Gastrocnemius medialis (tissue), 4 donors: Measurements from ENCODE around the gene FLNB. TPM values are rescaled to one million over a fixed set of nuclear protein-coding genes. Genes with fewer than 3 reads are reported as not detected.

Experiments
- ATAC-seq, 2 donors: fragments of 150-250 bp; one replicate each; pipeline ENCODE4 v1.9.1; 2016
- DNase-seq, 2 donors: peaks; one replicate each; pipeline ENCODE4 v3.0.0-alpha.2; 2019
- H3K27ac ChIP-seq, 4 donors: fragments of 200-600 bp; sonication (generic); 1 replicate in 1 of 4; 2 replicates in 3 of 4; pipeline ENCODE4 v1.5.1; 2016 to 2018; ENCODE audit warnings: mild to moderate bottlenecking in 2 of 4, moderate library complexity in 1 of 4
- H3K27me3 ChIP-seq, 3 donors: fragments of 200-600 bp; sonication (generic) in 2 of 3; 1 replicate in 1 of 3; 2 replicates in 2 of 3; pipeline versions ENCODE4 v1.5.1 to v1.6.0; 2016 to 2019; ENCODE audit warnings: mild to moderate bottlenecking in 1 of 3, moderate library complexity in 1 of 3
- H3K36me3 ChIP-seq, 2 donors: fragments of 200-600 bp; sonication (generic) in 1 of 2; one replicate each; pipeline ENCODE4 v1.5.1; 2017 to 2018
- H3K4me1 ChIP-seq, 2 donors: fragments of 200-600 bp; sonication (generic) in 1 of 2; one replicate each; pipeline ENCODE4 v1.5.1; 2016 to 2017; ENCODE audit warnings: mild to moderate bottlenecking in 2 of 2
- H3K4me3 ChIP-seq, 4 donors: fragments of 200-600 bp; sonication (generic) in 3 of 4; 1 replicate in 1 of 4; 2 replicates in 3 of 4; pipeline ENCODE4 v1.5.1; 2016 to 2019; ENCODE audit warnings: mild to moderate bottlenecking in 2 of 4
- H3K9me3 ChIP-seq, 3 donors: fragments of 200-600 bp; sonication (generic) in 2 of 3; 1 replicate in 1 of 3; 2 replicates in 2 of 3; pipeline ENCODE4 v1.5.1; 2016 to 2019
- POLR2A ChIP-seq, 2 donors: fragments of 450-650 bp; IDR thresholded peaks; one replicate each; pipeline ENCODE4 v1.6.1; 2017; ENCODE audit warnings: antibody characterized with exemption in 2 of 2, mild to moderate bottlenecking in 2 of 2, moderate library complexity in 2 of 2
- in situ Hi-C, 4 donors: fragments of 200-750 bp; cut with MboI; loops; one replicate each; pipeline versions ENCODE4 v1.15.0 to v1.8.0; 2017; ENCODE audit warnings: low sequenced_read_pairs in 4 of 4
- intact Hi-C: fragments of 100-400 bp; cut with DNase I; formaldehyde crosslinking; loops from one replicate; pipeline ENCODE4 v1.15.1; 2023; ENCODE audit warnings: low total_unique reads
- total RNA-seq, 4 donors: library from RNA; depleted of rRNA; stranded (reverse); fragments of >200 nt; gene quantifications; one replicate each; pipeline versions ENCODE4 v1.1.0 to v1.2.3, GENCODE V29; 2016
- TF ChIP-seq, protein P1 (sequence below), 5 experiments: fragments of 450-650 bp in 3 of 5; fragments of 200-600 bp in 2 of 5; sonication (generic) in 2 of 5; IDR thresholded peaks in 4 of 5; conservative IDR thresholded peaks in 1 of 5; 1 replicate in 4 of 5; 2 replicates in 1 of 5; pipeline ENCODE4 v1.5.1; 2016 to 2019; ENCODE audit warnings: antibody characterized with exemption in 5 of 5, mild to moderate bottlenecking in 3 of 5, moderate library complexity in 3 of 5

FLNB gene
- total RNA-seq, 4 donors from 2014 or later = 10.9 to 21.5 (median 12.0) TPM

DNA sequence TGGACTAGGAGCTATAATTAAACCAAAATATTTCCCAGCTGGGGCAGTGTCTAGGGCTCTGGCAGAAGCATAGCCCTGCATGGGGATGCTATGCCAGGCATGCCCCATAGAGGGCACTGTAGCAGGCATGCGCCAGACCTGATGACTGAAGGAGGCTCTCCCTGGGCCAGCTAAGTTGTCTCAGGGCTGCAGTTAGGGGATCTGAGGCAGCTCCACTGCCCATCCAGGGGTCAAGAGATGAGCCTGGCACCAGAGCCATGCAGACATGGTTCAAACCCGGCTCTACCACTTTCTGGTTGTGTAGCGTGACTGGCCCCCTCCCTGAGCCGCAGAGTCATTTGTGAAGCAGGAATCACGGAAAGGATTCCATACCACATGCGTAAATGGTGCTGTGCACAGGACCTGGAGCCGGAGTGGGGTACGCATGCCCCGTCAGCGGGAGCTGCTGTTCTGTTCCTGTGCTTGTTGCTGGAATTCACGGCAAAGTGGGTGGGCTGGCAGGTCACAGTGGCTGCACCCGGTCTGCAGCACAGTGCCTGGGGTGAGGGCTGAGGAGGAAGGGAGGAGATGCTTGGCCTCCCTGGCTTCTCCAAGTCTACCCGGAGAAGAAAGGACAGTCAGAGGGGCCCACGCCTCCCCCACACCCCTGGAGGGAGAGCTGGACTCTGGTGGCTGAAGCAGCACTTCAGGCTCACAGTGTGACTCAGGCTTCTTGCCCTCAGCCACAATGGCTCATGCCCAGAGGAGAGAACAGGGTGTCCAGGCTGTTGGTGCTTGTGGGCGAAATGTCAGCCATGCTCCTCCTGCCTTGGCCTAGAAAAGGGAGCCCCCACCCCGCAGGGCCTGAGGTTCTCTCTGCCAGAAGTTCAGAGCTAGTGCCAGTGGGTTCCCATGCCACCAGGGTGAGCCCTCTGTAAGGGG, 159.5 kb downstream of the FLNB start:
- H3K27me3 ChIP-seq = no peaks in the 10 kb centered on the region
- in situ Hi-C loops (no loop called here), intact Hi-C loops (no loop called here)
- TF ChIP-seq POLR2A (IDR thresholded peaks at IDR 0.05) = no peak
- TF ChIP-seq, protein P1, sequence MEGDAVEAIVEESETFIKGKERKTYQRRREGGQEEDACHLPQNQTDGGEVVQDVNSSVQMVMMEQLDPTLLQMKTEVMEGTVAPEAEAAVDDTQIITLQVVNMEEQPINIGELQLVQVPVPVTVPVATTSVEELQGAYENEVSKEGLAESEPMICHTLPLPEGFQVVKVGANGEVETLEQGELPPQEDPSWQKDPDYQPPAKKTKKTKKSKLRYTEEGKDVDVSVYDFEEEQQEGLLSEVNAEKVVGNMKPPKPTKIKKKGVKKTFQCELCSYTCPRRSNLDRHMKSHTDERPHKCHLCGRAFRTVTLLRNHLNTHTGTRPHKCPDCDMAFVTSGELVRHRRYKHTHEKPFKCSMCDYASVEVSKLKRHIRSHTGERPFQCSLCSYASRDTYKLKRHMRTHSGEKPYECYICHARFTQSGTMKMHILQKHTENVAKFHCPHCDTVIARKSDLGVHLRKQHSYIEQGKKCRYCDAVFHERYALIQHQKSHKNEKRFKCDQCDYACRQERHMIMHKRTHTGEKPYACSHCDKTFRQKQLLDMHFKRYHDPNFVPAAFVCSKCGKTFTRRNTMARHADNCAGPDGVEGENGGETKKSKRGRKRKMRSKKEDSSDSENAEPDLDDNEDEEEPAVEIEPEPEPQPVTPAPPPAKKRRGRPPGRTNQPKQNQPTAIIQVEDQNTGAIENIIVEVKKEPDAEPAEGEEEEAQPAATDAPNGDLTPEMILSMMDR (IDR thresholded peaks at IDR 0.05 in 4 of 5, conservative IDR thresholded peaks at IDR 0.05 in 1 of 5) = peak; percentile 24 to 58 (median 46)
- DNase-seq = no peak
- H3K4me3 ChIP-seq = no peak overlapping the region
- no peaks in the 10 kb centered on the region for H3K9me3 ChIP-seq
- peaks cover 0 to 2% of the 10 kb centered on the region in 2 donors for H3K4me1 ChIP-seq
- peak; percentile 47 to 62 for ATAC-seq
- H3K36me3 ChIP-seq = no peaks in the 10 kb centered on the region
- no peak overlapping the region for H3K27ac ChIP-seq

DNA sequence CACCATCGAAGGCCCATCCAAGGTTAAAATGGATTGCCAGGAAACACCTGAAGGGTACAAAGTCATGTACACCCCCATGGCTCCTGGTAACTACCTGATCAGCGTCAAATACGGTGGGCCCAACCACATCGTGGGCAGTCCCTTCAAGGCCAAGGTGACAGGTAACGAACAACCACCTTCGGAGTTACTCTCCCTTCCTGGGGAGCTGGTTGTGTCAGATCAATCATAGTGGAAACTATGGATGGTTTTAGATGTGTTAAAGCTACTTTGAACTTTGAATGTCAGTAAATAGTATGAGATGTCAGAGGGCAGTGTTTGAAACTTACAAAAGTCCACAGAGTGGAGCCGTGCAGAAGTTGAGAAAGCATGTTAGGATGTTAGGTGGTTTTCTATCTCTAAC, 160.3 kb downstream of the FLNB start:
- Histone ChIP-seq H3K4me3 (no peak overlapping the region), H3K27ac (no peak overlapping the region), H3K4me1 (peaks cover 0 to 2% of the 10 kb centered on the region in 2 donors), H3K36me3 (no peaks in the 10 kb centered on the region), H3K27me3 (no peaks in the 10 kb centered on the region), H3K9me3 (no peaks in the 10 kb centered on the region)
- intact Hi-C loops (no loop called here), in situ Hi-C loops (no loop called here)
- ATAC-seq (no peak), DNase-seq (no peak)
- TF ChIP-seq POLR2A (IDR thresholded peaks at IDR 0.05) = no peak
- TF ChIP-seq, protein P1 (IDR thresholded peaks at IDR 0.05 in 4 of 5, conservative IDR thresholded peaks at IDR 0.05 in 1 of 5) = no peak

DNA sequence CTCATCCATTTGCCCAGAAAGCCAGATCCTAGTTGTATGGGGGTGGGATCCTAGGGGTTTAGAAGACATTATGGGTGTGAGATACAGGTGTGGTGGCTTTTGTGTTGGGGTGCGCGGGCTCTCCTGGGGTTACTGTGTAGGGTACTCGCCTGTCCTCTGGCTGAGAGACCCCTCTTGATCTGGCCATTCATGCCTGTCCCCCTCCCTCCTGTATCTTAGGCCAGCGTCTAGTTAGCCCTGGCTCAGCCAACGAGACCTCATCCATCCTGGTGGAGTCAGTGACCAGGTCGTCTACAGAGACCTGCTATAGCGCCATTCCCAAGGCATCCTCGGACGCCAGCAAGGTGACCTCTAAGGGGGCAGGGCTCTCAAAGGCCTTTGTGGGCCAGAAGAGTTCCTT, 161.1 kb downstream of the FLNB start:
- intact Hi-C loops (no loop called here), in situ Hi-C loops (no loop called here)
- H3K4me3 ChIP-seq = no peak overlapping the region
- no peaks in the 10 kb centered on the region for H3K27me3 ChIP-seq
- H3K27ac ChIP-seq = no peak overlapping the region
- TF ChIP-seq POLR2A (IDR thresholded peaks at IDR 0.05) = no peak
- TF ChIP-seq, protein P1 (IDR thresholded peaks at IDR 0.05 in 4 of 5, conservative IDR thresholded peaks at IDR 0.05 in 1 of 5) = no peak
- DNase-seq (no peak), ATAC-seq (no peak)
- no peaks in the 10 kb centered on the region for H3K9me3 ChIP-seq
- H3K36me3 ChIP-seq = no peaks in the 10 kb centered on the region
- peaks cover 0 to under 1% of the 10 kb centered on the region in 2 donors for H3K4me1 ChIP-seq

DNA sequence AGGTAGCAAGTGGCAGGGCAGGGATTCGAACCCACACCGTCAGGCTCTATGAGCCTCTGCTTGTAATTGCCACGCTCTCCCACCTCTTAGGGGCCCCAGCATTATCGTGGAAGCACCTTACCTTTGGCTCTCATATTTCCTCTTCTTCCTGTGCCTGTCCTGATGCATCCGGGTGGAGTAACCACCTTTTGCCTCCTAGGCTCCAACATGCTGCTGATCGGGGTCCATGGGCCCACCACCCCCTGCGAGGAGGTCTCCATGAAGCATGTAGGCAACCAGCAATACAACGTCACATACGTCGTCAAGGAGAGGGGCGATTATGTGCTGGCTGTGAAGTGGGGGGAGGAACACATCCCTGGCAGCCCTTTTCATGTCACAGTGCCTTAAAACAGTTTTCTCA, 162.2 kb downstream of the FLNB start:
- intact Hi-C loops (no loop called here), in situ Hi-C loops (no loop called here)
- Histone ChIP-seq H3K27ac (no peak overlapping the region), H3K27me3 (no peaks in the 10 kb centered on the region), H3K9me3 (no peaks in the 10 kb centered on the region), H3K4me3 (no peak overlapping the region), H3K36me3 (no peaks in the 10 kb centered on the region), H3K4me1 (peaks cover 0 to 8% of the 10 kb centered on the region in 2 donors)
- TF ChIP-seq POLR2A (IDR thresholded peaks at IDR 0.05) = no peak
- TF ChIP-seq, protein P1 (IDR thresholded peaks at IDR 0.05 in 4 of 5, conservative IDR thresholded peaks at IDR 0.05 in 1 of 5) = no peak
- ATAC-seq = no peak
- no peak for DNase-seq
